NCI-H748 treated with DMSO at 0.1 percent for 48 hours (cell line): ENCODE results near the gene FARP1.

Experiments used
- DNase-seq: peaks from one replicate; lab custom pipeline; 2025; lab: John Stamatoyannopoulos, UW

The FARP1 gene

DNA sequence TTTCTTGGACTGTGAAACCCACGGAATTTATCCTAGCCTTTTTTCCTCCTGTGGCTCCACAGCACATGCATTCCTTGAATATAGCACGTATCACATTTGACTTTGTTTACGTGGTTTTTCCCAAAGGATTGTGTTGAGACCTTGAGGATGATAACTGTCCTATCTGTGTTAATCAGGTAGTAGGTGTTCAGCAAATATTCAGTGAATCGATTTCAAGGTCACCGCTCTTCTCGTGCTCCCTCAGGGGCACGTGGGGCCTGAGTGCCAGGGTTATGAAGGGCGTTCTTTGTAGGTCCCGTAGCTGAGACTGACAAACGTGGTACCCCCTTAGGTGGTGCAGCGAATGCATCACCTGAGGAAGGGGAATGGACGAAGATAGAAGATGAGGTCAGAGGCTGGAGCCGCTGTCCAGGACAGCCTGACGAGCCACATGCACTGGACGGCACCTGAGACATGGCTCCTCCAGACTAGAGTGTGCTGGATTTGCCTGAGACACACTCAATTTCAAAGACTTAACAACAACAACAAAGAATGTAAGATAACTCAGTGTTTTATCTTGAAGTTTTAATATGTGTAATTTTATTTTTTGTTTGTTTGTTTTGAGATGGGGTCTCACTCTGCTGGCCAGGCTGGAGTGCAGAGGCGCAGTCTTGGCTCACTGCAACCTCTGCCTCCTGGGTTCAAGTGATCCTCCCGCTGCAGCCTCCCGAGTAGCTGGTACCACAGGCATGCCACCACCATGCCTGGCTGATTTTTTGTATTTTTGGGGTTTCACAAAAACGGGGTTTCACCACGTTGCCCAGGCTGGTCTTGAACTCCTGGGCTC, 165.4 kb downstream of the FARP1 start:
- DNase-seq: no peak

DNA sequence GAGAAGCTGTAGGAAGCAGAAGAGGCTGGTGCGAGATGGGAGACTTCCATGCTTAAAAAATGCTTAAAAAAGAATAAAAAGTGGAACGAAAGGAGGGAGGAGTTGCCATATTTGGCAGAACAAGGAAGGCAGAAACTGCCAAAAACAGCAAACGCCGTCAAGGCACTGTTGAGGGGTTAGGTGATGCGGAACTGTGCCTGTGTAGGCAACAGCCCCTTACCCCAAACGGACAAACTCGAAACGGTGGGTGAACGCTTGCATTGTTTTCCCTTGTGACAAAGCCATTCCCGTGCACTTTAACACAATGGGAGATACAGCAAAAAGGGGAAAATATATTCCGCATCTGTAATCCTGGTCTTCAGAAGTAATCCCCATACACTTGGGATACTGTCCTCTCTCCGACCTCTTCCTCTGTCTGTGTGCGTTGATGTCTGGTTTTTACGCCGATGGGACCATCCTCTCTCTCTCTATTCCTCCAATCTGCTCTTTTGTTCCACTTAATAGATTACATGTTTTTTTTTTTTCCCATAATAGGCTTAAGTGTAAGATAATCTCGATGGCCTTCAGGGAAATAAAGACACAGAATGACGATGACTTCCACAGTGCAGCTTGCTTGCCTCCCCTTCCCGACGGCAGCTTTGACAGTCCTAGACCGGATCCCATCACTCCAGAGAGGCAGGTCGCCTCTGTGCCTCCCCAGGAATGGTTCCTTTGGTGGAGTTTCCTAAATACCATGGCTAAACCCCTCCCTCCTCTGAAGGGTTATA, 166.9 kb downstream of the FARP1 start:
- DNase-seq: no peak

DNA sequence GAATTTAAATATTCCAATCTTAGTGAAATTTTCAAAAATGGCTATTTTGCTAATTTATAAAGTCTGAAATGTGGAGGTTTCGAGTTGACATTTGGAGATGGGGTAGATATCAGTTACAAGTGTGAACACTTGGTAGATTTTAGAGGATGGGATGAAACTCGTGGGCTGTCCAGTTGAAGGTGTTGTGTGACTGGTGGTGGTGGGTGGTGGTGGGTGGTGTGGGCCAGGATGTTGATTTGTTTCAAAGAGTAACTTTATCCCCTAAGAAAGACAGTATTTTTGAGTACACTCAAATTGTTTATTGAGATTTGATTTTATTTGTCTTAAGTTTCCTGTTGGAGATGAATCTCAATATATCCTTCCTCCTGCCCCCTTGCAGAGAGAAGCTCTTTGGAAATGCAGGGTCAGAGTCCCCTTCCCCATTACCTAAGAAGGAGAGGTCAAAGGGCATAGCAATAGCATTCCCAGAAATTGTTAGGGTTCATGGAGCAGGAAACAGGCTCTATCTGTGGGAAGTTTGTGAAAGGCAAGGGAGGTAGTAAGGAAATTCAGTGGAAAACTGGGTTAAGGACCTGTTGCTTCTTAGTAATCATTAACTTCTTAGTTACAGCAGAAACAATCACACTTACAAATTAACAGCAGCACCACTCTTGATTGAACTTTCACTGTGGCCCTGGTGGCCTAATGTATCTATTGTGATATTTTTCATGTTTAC, 167.7 kb downstream of the FARP1 start:
- DNase-seq: no peak

DNA sequence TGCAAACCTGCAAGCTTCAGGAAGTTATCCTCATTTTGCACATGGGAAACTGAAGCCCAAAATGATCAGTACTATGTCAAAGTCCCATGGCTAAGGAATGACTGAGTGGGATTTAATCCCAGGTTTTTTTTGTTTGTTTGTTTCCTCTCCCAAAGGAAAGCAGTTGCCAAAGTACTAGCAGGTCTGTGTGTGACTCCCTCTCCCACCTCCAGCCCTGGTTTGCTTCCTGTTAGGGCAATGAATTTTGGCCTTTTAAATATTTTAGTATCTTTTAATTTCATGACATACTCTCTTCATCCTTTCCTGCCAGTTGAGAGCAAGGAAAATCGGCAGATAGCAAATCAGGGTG, 168.3 kb downstream of the FARP1 start:
- no peak for DNase-seq

DNA sequence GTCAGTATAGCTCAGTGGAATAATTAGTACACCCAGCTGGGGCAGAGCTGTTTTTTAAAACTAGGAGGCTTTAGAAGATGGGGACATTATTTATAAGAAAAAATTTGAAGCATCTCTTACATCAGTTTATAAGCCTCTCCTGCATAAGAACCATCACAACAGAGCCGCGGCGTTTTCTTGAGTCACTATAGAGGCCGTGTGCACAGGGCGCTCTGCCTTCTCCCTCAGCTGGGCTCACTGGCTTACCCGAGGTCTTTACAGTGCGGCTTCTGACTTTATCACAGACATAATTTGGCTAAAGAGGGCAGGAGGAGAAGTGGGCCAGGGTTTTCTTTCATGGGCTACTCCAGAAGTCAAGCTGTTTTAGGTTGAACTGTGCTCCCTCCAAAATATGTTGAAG, 169.7 kb downstream of the FARP1 start:
- no peak for DNase-seq

DNA sequence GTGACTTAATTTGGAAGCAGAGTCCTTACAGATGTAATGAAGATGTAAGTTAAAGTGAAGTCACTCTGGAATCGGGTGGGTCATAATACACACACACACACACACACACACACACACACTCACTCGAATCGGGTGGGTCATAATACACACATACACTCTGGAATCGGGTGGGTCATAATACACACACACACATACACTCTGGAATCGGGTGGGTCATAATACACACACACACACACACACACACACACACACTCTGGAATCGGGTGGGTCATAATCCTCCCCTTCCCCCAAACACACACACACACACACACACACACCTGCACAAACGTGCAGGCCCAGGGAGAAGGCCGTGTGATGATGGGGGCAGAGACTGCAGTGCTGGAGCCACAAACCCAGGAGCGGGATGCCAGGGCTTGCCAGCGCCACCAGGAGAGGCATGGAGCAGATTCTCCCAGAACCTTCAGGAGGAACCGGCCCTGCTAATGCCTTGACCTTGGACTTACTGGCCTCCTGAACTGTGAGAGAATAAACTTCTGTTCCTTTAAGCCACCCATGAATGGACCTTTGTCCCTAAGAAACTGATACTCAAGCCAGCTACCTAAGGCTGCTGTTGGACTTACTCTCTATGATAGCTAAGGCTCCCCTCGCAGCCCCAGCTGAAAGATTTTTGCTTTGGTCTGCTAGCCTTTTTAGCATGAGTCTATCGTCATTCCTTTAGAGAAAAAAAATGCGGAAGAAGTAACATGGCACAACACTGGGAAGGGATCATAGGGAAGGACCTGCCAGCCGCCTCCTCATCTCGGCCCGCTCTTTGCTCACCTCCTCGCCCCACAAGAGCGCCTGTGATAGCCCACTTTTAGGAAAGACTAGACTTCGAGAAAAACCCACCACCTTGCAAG, 170.4 kb downstream of the FARP1 start:
- no peak for DNase-seq

DNA sequence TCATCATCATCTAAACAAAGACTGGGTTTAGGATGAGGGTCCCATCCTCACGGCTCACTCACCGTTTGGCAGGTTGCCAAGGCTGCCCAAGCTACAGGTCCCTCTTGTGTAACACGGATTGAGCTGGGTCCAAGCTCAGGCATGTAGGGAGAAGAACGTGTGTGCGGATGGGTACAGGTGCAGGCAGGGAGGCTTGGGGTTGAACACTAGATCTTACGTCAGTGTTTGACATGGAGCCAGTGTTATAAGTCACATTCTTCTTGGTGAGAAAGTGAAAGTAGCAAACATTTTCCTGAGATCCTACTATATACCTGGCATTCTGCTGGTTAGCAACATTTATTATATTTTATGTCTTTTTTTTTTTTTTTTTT, 171.0 kb downstream of the FARP1 start:
- no peak for DNase-seq

DNA sequence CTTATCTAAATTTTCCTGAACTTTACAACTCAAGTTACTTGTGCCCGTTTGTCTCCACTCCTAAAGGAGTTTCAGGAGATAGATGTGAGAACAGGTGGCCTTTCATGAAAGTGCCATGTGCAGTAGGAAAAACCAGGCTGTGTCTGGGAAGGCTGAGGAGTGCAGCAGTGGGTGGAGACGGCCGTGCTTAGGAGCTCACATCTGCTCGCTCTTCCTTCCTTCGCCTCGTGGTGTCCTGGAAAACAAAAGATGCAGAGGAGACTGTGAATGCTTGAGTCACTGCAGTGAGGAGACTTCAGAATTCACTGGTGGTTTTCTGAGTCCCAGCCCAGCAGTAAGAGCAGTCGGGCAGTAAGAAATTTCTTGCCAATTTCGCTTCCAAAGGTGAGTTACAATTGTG, 172.6 kb downstream of the FARP1 start:
- no peak for DNase-seq

DNA sequence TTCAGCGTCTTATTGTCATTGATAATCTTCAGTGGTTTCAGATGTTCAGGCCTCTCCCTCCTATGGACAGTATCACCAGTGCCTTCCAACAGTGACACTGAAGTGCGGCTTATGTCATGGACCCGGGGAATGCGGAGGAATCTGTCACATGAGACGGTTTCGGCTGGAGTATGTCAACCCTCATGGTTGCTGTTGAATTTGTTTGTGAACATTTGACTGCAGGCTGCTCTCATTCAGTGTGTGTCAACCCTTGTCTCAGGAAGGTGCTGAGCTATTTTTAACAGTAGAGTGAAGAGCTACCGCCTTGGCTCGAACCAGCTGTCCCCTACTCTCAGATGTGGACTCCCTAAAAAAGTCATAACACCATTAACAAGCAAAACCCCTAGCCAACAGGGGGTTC, 173.0 kb downstream of the FARP1 start:
- no peak for DNase-seq

DNA sequence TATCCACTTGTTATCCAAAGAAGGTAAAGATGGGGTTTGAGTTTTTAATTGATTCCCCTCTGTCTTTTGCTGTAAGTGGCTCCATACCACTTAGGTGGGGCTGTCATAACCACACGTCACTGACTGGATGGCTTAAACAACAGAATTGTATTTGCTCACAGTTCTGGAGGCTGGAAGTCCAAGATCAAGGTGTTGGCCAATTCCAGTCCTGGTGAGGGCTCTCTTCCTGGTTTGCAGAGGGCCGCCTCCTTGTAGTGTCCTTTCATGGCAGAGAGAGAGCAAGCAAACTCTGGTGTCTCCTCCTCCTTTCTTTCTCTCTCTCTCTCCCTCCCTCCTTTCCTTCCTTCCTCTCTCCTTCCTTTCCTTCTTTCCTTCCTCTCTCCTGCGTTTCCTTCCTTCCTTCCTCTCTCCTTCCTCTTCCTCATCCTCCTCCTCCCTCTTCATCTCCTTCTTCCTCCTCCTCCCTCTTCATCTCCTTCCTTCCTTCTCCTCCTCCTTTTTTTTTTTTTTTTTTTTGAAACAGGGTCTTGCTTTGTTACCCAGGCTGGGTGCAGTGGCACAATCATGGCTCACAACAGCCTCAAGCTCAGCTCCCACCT, 174.8 kb downstream of the FARP1 start:
- no peak for DNase-seq

DNA sequence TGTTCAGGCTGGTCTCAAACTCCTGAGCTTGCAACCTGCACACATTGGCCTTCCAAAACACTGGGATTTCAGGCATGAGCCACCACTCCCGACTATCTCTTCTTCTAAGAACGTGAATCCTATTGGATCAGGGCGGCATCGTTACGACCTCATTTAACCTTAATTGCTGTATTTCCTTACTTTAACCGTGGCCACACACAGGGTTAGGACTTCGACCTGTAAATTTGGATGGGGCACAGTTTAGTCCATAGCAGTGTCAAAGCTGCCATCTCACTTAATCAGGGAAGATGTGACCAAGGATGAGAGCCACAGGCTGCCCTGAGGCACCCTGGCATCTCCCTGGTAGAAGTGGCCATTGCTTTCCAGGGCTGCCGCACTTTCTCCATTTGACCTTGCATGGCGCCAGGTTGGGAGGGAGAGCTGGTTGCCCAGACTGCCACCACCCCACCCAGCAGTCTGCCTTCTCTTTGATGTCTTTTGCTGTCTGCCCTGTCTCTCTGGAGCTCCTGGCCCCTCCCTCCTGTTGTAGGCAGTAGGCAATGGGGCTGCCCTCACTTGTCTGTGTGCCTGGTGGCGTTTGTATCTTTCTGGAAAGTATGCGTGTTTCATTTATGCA, 175.5 kb downstream of the FARP1 start:
- DNase-seq: no peak

DNA sequence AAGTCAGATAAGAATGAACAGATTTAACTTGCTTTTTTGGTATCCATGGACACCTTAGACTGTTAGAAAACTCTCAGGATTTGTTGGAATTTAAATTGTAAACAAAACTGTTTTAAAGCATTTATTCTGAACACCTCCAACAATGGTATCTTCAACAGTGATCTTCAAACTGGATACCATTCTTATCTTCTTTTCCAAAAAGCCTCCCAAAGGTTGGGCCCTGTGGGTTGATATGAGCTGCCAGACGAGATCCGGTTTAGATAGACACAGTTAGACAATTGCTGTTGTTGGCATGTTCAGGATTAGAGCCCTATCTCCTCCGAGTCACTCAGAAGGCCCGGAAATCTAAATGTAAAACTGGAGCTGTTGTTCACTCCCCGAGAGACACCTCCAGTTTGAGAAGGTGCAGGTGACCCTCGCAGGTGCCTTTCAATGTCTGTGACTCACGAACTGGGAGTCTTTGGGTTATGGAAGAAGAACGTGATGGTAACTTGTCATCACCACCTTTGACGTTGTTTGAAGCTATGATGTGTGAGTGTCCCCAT, 177.7 kb downstream of the FARP1 start:
- no peak for DNase-seq

DNA sequence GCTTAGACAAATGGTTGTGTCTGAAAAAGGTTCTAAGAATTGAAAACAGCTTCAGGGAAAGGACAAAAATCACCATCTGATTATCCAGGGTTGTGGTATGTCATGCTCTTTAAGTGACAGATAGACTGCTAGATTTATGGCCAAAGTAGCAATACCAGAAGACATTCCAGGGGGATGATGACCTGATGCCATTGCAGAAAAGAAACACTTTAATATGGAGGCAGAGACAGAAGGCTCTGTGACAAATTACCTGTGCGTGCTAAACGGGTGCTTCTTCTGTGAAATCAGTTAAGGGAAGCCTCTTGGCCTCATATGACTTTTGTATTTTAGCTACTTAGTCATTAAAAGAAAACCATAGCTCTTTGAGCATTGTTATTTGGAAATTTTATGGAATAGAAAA, 178.5 kb downstream of the FARP1 start:
- DNase-seq: no peak

DNA sequence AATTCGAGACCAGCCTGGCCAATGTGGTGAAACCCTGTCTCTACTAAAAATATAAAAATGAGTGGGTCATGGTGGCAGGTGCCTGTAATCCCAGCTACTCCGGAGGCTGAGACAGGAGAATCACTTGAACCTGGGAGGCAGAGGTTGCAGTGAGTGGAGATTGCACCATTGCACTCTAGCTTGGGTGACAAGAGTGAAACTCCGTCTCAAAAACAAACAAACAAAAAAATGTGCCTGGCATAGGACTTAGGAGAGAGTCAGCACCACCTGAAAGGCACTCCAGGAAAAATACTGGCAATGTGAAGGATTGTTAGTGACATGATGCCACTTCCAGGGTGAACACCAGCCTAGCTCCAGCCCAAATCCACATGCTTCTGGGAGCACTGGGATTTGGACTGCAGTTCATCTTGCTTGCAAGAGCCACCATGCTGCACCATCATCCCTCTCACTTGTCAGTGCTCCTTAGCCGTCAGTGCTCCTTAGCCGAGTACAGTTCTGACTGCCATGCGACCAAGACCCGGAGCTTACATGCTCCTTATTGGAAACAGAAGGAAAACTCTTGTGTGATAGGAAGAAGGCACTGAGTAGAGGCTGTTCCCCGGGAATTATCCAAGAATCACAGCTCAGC, 179.3 kb downstream of the FARP1 start:
- no peak for DNase-seq

DNA sequence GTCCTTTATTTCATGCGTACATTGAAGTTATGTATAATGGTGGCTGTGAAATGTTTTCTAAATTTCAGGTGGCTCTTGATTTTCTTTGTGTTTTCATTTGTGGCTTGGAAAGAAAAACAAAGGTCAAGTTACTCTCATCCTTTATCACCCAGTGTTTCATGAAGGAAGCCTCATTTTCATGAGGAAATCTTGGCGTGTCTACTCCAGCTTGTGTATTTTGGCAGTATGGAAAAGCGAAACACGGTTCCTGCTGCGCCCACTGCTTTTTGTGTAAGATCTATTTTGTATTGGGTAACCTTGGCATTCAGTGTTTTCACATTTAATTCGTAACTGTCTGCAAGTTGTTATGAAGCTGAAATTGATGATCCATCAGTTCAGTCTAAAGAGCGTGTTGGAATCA, 181.2 kb downstream of the FARP1 start:
- no peak for DNase-seq

DNA sequence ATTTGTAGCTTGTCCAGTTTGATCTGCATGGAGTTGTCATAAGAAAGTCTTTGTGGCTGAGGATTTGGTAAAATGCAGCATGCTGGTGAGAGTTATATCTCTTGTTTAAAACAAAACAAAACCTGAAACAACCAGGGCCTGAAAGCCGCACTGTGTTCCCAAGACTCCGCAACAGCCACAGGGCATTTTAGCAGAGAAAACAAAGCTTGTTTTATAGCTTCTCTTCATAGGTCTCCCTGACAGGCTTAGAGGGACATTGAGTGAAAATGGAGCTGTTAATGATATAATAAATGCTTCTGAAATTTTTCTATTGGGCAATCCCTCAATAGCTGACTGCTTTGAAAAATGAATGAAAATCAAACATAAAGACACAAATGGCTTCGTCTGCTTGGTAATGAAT, 182.8 kb downstream of the FARP1 start:
- DNase-seq: peak; percentile 82

DNA sequence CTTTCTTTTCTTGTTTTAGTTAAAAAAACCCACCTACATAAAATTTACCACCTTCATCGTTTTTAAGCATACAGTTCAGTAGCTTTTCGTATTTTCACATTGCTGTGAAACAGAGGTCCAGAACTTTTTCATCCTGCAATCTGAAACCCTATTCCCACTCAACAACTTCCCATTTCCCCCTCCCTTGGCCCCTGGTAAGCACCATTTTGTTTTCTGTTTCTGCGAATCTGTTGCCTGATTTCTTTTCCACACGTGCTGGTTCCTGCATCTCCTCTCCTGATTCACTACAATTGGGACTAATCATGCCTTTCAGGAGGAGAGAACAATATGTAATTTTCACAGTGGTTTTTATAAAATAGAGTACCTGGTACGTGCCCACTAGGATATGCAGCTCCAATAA, 183.4 kb downstream of the FARP1 start:
- DNase-seq: peak; percentile 82

DNA sequence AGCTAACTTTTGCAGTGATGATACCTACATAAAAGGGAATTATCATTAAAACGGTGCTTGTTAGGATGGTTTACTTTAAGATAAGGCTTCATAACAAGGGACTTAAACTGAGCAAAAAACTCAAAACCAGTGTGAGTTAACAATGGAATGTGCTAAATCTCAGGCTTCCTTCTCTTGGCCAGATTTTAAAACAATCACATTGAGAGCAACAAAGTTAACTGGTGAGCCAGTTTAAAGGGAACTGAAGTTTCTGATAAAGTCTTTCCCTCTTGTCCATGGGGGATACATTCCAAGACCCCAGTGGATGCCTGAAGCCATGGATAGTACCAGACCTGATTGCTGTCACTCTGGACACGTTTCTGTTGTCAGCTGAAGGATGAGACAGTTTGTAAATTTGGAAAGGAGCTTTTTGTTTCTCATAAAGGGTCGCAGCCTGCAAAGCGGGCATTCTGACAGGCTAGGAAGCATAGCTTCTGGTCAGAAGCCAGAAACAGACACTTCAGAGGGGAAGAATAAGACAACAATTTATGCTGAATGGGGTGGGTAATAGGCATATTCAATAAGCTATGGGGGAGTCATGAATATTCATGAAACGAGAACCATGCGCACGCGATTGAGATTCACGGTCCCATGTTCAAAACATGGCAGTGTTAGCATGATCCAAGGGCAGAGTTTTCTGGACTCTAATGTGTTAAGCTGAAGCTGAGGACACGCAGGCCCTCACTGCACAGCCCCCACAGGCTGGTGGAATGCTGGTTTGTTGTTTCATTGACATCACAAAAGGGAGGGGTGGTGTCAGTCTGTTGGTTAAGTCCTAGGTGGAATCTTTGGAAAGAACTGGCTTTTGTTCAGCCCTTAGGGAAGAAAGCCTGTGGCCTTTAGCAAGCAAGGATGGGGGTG, 184.7 kb downstream of the FARP1 start:
- no peak for DNase-seq

DNA sequence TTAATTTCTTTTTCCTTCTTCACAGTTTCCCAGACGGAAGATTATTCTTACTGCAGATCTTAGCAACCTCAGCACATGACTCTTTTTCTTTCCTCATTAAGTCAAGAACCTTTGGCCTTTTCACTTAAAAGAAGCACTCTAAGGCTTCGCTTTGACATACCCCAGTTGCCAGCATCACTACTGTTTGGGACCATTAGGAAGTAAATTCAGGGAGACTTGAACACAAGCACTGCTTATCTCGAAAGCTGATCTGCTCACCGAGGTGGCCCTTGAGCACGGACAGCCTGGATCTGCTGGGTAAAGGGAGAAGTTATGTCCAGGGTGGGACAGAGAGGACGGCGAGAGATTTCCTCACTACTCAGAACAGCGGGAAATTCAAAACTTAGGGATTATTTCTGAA, 185.6 kb downstream of the FARP1 start:
- no peak for DNase-seq
